GM19043 (cell line): ENCODE data around the gene SDC1.

Source experiments
- ATAC-seq: cut with Tn5 transposase; IDR thresholded peaks from one replicate; pipeline ENCODE4 v1.9.1; 2021; ENCODE audit warnings: low read depth; ENCODE audit not compliant: unreplicated experiment

Gene SDC1

DNA sequence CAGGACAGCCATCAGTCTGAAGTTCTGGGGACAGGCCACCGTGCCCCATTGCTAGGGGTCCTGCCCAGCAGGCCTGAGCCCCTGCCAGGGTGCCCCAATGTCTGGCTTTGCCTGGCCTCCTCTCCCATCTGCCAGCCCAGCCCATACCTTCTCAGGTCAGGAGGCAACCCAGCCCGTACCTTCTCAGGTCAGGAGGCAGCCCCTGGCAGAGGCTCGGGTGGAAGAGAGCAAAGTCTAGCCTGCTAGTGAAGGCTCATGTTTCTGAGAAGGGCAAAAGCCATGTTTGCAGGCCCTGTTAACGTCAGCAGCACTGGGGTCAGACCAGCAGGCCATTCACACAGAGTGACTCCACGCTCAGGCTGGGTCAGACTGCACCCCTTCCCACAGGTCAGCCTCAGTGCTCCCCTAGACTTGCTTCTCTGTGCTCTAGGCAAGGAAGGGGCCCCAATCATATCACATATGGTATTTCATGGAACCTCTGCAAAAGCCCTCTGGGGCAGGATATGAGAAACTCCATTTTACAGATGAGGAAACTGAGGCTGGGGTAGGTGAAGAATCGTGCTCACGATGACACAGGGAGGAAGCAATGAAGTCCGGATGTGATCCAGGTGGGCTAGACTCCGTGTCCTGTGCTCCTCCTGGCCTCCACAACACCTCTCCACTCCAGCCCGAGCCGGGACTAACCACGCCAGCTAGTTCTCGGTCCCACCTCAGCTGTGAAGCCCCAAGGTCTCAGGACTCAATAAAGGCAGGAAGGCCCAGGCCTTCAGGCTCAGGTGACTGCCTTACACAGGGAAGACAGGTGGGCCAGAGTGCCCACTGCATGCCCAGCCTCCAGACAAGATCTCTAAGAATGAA, 9.5 kb downstream of the SDC1 start:
- no peak for ATAC-seq

DNA sequence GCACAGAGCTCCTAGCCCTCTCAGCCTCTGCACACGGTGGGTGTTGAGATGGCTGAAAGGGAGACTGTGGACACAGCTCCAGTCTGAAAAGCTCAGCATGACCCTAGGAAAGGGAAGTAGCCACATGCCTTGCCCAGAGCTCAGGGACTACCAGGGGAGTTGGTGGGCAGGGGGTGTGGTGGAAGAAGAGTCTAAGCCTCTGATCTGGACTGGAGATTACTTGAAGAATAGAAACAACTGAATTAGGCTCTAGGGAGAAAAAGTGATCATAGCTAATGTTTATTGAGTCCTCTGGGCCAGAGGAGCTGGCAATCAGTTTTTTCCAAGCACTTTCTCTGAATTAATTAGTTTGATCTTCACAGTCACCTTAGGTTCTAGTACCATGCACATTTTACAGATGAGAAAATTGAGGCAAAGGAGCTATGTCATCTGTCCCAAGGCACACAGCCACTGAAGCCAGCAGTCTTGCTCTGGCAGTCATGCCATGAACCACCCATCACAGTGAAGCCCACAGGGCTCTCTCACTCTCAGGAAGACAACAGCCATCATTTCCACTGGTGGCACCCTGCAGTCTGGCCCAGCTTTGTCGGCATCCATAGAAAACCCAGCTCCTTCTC, 10.3 kb downstream of the SDC1 start:
- no peak for ATAC-seq

DNA sequence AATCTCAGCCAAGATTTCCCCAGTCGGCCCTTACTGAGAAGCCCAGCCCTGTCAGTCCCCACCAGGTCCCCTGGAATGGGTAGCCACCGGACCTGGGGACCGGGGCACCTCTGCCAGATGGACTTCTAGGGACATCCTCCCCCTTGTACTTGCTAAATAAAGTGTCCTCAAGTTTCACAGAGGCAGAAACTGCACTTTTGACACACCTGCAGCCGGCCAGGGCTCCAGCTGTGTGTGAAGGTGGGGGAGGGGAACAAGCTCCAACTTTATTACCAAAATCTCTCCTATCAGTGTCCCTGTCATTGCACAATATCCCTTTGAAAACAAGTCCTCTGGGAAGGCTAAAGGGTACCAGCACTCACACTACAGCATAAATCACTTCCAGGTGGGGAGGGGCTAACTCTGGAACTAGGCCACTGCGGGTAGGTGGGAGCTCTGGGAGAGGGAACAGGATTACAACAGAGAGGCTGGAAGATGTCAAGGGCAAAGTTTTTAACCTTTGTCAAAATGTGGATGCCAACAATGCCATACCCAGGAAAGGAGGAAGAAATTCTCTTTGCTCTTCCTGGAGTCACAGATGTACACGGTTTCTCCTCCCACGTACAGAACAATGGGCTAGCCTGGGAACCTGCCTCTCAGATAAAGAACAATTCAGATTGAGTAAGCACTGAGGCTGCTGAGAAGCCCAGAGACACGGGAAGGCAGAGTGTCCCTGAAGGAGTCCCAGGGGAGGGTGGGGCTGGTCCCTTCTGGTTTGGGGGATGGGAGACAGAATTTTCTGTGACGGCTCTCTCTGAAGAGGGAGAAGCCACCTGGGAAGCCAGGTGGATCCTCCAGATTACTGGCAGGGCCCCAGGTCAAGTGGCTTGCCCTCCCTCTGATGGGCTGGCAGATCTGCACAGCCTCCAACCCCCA, 11.0 kb downstream of the SDC1 start:
- ATAC-seq: no peak

GRCh38 chr2:20212871-20213503, 11.9 kb downstream of the SDC1 start:
- no peak for ATAC-seq

DNA sequence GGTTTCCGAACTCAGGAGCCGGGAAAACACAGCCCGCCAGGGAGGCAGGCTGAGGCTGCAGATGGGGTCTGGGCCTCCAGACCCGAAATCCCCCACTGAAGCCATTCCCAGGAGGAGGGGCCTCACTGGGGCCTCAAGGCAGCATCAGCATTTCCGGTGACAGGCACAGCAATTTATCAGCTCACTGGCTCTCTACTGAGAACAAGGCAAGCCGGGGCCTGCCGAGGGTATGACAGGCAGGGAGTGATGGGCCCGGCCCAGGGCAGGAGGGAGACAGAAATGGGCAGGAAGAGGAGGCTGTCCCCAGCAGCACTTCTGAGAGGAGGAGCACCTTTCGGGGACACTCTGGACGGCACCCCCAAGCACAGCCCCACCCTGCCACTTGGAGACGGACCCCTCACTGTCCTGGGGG, 12.5 kb downstream of the SDC1 start:
- no peak for ATAC-seq

DNA sequence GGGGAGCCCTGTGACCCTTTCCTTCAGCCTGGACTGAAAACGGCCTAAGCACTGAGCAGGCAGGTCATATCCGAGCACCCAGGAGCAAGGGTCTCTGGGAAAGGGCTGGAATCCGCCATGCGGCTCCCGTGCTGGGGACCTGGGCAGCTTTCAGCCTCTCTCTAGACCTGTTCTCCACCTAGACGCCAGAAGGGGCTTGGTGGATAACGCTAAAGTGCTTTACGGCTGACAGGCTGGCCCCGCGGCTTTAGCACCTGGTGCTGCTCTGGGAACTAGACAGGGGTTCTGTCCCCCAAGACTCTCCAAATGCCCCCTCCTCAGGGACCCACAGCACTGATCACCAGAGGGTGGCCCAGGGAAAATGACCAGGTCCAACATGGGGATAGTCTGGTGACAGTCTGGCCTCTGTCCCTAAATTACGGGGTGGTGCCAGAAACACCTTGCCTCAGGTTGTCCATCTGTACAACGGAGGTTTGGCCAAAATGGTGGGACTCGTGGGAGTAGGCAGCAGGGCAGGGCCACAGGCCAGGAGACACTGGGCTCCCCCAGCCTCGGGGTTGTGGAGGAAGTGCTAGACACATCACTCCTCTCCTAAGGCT, 13.0 kb downstream of the SDC1 start:
- ATAC-seq: no peak

GRCh38 chr2:20211420-20211819, 13.5 kb downstream of the SDC1 start:
- ATAC-seq: no peak

- no peak for ATAC-seq
Observed at GRCh38 chr2:20210462-20210861, 14.5 kb downstream of the SDC1 start.

GRCh38 chr2:20209373-20210109, 15.4 kb downstream of the SDC1 start:
- no peak for ATAC-seq

DNA sequence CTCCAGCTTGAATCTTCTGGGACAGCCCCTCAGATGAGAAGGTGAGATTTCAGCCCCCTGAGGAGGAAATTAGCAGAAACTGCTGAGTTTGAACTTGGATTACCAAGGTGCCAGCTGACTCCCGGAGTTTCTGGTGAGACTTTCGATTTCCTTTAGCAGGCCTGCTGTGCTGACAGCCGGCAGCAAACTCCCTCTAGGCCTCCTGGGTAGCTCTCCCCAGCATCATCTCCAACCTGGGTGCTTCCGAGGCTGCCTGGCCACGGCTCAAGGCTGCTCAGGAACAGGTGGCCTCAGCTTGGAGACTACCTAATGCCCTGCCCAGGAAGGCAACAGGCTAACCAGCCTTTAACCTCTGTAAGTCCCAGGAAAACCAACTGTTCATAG, 16.5 kb downstream of the SDC1 start:
- ATAC-seq: no peak

- no peak for ATAC-seq
Observed at GRCh38 chr2:20207051-20207450, 17.9 kb downstream of the SDC1 start.

DNA sequence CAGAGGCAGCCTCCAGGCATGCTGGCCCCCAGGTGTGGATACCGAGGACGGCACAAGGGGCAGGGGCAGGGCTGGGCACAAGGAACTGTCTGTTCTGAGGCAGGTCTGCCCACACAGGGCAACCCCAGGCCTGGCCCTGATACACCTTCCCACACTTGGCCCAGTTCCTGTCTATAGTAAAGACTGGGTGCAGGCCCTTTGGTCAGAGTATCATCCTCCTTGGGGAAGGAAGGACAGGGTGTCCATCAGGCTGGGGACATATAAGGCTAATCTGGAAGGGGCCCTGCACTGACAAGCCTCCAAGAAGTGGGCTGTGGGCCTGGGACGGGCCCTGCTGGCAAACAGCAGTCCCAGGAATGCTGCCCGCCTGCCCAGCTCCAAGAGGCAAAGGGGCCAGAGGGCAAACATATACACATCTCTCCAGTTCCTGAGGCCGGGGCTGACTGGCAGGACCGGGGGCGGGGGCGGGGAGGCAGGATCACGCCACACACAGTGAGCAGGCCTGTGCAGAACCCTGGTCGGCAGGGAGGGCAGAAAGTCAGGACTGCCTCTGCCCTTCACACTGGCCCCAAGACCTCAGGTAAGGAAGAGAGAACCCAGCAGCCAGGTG, 18.9 kb downstream of the SDC1 start:
- no peak for ATAC-seq

DNA sequence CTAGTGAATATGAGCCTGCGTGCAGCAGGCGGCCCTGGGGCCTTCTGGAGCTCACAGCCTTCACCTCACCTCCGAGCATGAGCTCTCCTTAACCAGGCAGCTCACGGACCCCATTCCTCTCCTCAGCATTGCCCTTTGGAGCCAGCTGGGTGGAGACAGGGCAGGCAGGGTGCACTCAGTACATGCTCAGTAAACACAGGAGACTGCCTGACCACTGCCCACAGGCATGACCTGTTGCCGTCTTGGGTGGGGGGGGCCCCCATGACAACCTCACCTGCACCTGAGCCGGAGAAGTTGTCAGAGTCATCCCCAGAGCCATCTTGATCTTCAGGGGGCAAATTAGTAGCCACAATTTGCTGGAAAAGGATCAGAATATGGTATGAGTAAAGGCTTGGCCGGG, 19.9 kb downstream of the SDC1 start:
- ATAC-seq: no peak

- ATAC-seq: no peak
Observed at GRCh38 chr2:20203521-20204225, 21.3 kb downstream of the SDC1 start.

DNA sequence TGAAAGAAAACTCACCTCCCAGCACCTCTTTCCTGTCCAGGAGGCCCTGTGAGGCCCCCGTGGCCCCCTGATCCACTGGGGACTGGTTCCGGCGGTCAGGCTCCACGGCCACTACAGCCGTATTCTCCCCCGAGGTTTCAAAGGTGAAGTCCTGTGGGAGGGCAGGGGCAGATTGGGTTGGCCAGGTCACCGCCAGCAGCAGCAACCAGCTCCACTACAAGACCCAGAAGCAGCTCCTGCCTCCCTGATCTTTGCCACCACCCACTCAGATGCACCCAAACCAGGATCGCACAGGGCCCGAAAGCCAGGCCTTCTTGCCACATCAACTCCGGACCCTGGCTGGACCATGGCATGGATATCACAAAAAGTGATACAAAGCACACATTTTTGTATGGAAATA, 21.9 kb downstream of the SDC1 start:
- ATAC-seq: no peak

- no peak for ATAC-seq
Observed at GRCh38 chr2:20201671-20202070, 23.3 kb downstream of the SDC1 start.

GRCh38 chr2:20200697-20201555, 24.0 kb downstream of the SDC1 start:
- ATAC-seq: no peak
